NB4 (cell line): ENCODE measurements around the gene EPPIN.

Experiments
- CTCF ChIP-seq: IDR thresholded peaks from one replicate; pipeline ENCODE4 v1.5.1; 2012; ENCODE audit warnings: low read depth, low read length
- POLR2A ChIP-seq: IDR thresholded peaks from 2 replicates; pipeline ENCODE4 v1.6.1; 2011; ENCODE audit warnings: mild to moderate bottlenecking; ENCODE audit not compliant: insufficient read length; ENCODE audit errors: extremely low read depth
- TF ChIP-seq, protein P1 (sequence below): IDR thresholded peaks from 2 replicates; pipeline ENCODE4 v1.6.1; 2011; ENCODE audit warnings: low read depth, low read length

DNA sequence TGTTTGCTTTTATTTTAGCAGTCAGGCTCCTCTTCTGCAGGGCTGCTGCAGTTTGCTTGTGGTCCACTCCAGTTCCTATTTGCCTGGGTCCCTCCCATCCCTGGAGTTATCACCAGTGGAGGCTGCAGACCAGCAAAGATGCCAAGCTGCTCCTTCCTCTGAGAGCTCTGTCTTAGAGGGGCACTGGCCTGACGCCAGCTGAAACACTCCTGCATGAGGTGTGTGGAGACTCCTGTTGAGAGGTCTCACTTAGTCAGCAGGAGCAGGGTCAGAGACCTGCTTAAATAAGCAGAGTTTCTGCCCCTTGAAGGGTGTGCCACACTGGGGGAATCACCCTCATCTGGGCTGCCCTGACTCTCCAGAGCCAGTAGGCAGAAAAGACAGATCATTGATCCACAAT, 48.0 kb upstream of the EPPIN start:
- TF ChIP-seq CTCF (no peak), POLR2A (no peak)
- TF ChIP-seq, protein P1, sequence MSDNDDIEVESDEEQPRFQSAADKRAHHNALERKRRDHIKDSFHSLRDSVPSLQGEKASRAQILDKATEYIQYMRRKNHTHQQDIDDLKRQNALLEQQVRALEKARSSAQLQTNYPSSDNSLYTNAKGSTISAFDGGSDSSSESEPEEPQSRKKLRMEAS, result no peak
